Measurements from ENCODE around the gene PJA2.

PJA2 gene

GRCh38 chr5:109410389-109411148 is 795 bp upstream of the PJA2 start:
- DNase-seq (ENCODE audit: extremely low spot score, insufficient read length, low read depth), result no peak
- FAIRE-seq, result peak; percentile 24

DNA sequence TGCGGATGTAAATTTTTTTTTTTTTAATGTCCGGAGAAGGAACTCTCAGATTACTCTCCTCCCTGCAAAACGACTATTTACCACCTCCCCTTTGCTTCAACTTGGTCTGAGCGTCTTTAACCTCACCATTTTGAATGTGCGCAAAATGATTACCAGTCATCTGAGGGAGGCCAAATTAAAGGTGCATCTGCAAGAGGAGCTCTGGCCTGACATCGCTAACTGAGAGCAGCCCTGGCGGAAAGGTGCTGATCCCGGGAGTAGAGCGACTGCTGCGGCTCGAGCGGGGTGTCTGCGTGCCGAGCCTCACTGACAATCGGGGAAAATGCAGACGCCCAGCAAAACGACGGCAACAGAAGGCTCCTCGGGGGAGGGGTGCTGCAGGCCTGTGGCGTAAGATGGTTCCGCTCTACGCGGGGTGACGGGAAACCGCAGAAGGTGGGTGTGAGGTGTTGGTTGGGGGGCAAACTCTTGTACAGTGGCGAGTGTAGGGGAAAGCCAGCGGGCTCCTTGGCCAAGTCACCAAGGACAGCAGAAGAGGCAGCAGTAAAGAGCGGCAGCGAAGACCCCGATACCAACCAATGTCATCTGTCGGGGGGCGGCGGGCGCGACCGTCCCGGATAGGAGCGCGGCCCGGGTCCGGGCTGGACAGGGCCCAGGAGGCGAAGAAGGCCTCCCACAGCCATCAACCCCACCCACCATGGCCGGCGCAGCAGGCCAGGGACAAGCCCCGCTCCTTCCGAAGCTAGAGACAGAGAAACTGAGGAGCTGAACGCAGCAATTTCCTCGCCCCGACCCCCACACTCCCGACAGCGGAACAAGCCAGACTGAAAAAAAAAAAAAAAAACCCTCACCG is 557 bp downstream of the PJA2 start:
- FAIRE-seq (peak; percentile 91), DNase-seq (ENCODE audit: extremely low spot score, insufficient read length, low read depth) (peak; percentile 43)

DNA sequence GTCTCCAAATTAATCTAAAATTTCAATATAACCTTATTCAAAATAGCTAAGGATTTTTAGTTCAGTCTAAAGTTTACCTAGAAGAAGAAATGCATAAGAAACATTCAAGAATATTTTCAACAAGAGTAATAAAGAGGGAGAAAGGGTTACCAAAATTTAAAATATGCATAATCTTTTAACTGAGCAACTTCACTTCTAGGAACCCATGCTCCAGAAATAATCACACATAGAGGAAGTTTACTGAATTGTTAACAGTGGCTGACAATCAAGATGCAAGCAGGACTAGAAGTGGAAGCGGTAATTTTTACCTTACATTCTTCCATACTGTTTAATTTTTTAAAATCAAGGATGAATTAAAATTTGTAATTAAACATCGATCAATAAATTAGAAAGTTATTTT is 1.9 kb downstream of the PJA2 start:
- DNase-seq (ENCODE audit: extremely low spot score, insufficient read length, low read depth) (no peak), FAIRE-seq (peak; percentile 53)

GRCh38 chr5:109406719-109407118 is 3.1 kb downstream of the PJA2 start:
- no peak for FAIRE-seq
- DNase-seq (ENCODE audit: extremely low spot score, insufficient read length, low read depth), result no peak

GRCh38 chr5:109404428-109404960 is 5.3 kb downstream of the PJA2 start:
- FAIRE-seq (no peak), DNase-seq (ENCODE audit: extremely low spot score, insufficient read length, low read depth) (no peak)

DNA sequence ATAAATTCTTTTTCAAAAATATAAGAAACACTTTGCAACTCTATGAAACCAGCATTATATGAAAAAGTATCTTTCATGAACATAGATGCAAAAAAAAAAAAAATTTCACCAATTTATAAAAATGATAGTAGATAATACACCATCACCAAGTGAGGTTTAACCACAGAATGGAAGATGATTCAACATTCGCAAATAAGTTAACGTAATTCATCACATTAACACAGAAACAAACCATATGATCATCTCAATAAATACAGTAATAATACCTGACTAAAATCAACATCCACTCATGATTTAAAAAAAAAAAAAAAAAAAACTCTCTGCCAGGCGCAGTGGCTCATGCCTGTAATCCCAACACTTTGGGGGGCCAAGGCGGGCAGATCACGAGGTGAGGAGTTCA is 6.3 kb downstream of the PJA2 start:
- no peak for DNase-seq (ENCODE audit: extremely low spot score, insufficient read length, low read depth)
- no peak for FAIRE-seq

- DNase-seq (ENCODE audit: extremely low spot score, insufficient read length, low read depth) (no peak), FAIRE-seq (peak; percentile 33)
These were observed 10.5 kb downstream of the PJA2 start for GRCh38 chr5:109399092-109399759.

- no peak for FAIRE-seq
- no peak for DNase-seq (ENCODE audit: extremely low spot score, insufficient read length, low read depth)
These were observed 12.8 kb downstream of the PJA2 start for GRCh38 chr5:109396965-109397364.

DNA sequence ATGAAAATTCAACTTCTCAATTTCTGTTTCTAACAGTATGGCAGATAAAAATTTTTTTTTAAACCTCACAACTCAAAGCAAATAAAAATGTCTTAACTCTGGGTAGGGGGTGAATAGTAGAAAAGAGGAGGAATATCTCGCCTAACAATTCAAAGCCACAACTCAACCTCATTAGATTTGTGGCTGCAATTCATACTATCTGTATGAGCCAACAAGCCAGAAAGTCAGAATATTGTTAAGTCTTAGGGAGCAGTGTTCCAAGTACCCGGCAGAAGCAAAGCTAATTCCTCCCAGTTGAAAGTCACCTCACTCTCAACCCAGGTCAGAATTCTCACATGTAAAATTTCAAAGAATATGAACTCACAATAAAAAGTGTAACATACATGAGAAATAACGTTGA is 15.0 kb downstream of the PJA2 start:
- DNase-seq (ENCODE audit: extremely low spot score, insufficient read length, low read depth) (no peak), FAIRE-seq (no peak)

GRCh38 chr5:109390188-109390587 is 19.6 kb downstream of the PJA2 start:
- no peak for DNase-seq (ENCODE audit: extremely low spot score, insufficient read length, low read depth)
- no peak for FAIRE-seq

DNA sequence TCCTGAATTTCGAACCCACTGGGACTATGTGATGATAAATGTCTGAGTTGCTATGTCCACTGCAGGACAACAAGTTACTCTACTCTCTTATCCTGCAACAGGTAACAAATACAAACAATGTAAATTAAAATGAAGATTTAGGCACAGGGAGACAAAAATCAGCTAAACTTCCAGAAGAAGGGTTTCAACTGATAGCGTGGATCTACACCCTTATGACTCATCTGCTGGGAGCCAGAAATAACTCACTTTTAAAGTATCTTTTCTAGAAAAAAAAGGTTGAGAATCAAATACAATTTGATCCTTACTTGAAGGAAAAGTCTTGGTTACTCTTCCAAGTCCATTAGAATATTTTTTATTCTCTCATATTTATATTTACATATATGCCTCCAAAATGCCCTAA is 21.4 kb downstream of the PJA2 start:
- DNase-seq (ENCODE audit: extremely low spot score, insufficient read length, low read depth) (no peak), FAIRE-seq (no peak)

DNA sequence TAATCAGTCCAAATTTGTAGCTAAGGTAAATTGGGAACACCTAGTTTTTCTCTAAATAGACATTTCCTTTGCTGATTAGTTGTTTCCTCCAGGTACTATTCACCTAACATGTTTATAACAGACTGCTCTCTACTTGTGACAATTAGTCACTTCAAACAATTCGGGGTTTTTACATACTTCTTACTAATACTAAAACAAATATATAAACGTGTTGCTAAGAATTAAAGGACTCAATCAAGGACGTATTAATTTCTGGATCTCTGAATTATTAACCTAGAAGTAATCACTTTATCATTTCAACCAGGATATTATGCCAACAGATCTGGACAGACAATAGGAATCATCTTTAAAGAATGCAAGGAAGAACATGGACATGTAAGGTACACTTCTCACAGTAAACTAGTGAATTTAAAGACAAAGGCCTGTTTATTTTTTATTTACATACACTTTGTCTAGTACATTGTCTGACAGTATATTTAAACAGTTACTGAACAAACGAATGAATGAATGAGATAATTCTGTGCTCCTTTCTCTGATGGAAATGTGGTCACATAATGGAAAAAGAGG is 22.3 kb downstream of the PJA2 start:
- no peak for FAIRE-seq
- no peak for DNase-seq (ENCODE audit: extremely low spot score, insufficient read length, low read depth)

GRCh38 chr5:109378095-109378494 is 31.7 kb downstream of the PJA2 start:
- DNase-seq (ENCODE audit: extremely low spot score, insufficient read length, low read depth) (no peak), FAIRE-seq (no peak)

- FAIRE-seq (no peak), DNase-seq (ENCODE audit: extremely low spot score, insufficient read length, low read depth) (no peak)
These were observed 35.1 kb downstream of the PJA2 start for GRCh38 chr5:109374625-109375024.

DNA sequence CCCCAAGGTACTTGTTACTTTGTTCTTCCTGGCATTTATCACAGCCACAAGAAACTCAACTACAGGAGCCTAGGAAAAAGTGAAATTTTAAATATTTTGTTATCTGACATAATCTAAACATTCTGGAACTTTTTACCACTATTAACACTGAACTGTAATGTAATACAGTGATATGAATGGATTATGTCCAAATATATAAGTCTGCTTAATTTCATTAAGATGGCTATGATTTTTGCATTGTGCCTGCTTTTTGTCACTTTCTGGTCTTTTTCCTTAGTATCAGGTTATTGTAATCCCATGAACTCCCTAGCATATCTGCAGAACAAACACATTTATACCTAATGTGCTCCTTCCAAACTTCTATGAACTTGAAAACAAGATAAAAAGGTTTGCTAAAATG is 35.8 kb downstream of the PJA2 start:
- no peak for DNase-seq (ENCODE audit: extremely low spot score, insufficient read length, low read depth)
- FAIRE-seq, result no peak

- no peak for DNase-seq (ENCODE audit: extremely low spot score, insufficient read length, low read depth)
- FAIRE-seq, result no peak
These were observed 39.4 kb downstream of the PJA2 start for GRCh38 chr5:109370343-109370742.

- DNase-seq (ENCODE audit: extremely low spot score, insufficient read length, low read depth) (no peak), FAIRE-seq (no peak)
These were observed 44.1 kb downstream of the PJA2 start for GRCh38 chr5:109365653-109366052.

GRCh38 chr5:109364977-109365376 is 44.8 kb downstream of the PJA2 start:
- FAIRE-seq, result peak; percentile 29

GRCh38 chr5:109359642-109360041 is 50.1 kb downstream of the PJA2 start:
- FAIRE-seq (no peak), DNase-seq (ENCODE audit: extremely low spot score, insufficient read length, low read depth) (no peak)

More at GRCh38 chr5:109364977-109365376, 44.8 kb downstream of the PJA2 start:
- DNase-seq (ENCODE audit: extremely low spot score, insufficient read length, low read depth), result no peak

- no peak for DNase-seq (ENCODE audit: extremely low spot score, insufficient read length, low read depth)
- FAIRE-seq, result no peak
These were observed 52.0 kb downstream of the PJA2 start for GRCh38 chr5:109357807-109358206.
